ENCODE measurements around the gene GRM5. TPM values are rescaled to one million over a fixed set of nuclear protein-coding genes. Genes with fewer than 3 reads are reported as not detected.

GRM5 gene
- total and polyA plus RNA-seq, 2 donors (not counting 1 experiment from before 2014, with no cell fraction given) = not detected

- CTCF ChIA-PET = no interaction called here
Observed at GRCh38 chr11:88480223-88480622, 585.6 kb downstream of the GRM5 start.

GRCh38 chr11:88478136-88478815 lies 587.5 kb downstream of the GRM5 start:
- DNase-seq (no peak), ATAC-seq (ENCODE audit: low read depth) (no peak)
- Histone ChIP-seq H3K4me1 (ENCODE audit: control insufficient read depth in 2 of 2, insufficient read depth in 2 of 2, low read length in 2 of 2) (no peaks in the 10 kb centered on the region), H3K27ac (ENCODE audit: low read length in 2 of 2) (no peak overlapping the region), H3K9ac (ENCODE audit: low read length) (no peak overlapping the region), H2AFZ (ENCODE audit: insufficient read depth, low read depth, low read length, poor library complexity, severe bottlenecking) (no peak overlapping the region), H3K9me3 (ENCODE audit: control extremely low read depth in 1 of 3, control insufficient read depth in 2 of 3, insufficient read depth in 1 of 3, low read length in 2 of 3) (no peaks in the 10 kb centered on the region), H3K36me3 (replicated peaks in 1 of 2; ENCODE audit: control extremely low read depth in 1 of 2, control insufficient read depth in 1 of 2, extremely low read depth in 1 of 2, insufficient read depth in 2 of 2, low read length in 1 of 2) (no peaks in the 10 kb centered on the region), H3K27me3 (replicated peaks in 1 of 4; ENCODE audit: control extremely low read depth in 1 of 4, control insufficient read depth in 3 of 4, insufficient read depth in 4 of 4, low read length in 3 of 4) (no peaks in the 10 kb centered on the region), H3K4me3 (ENCODE audit: control extremely low read depth in 1 of 5, extremely low read depth in 1 of 5, insufficient read depth in 1 of 5, low read depth in 2 of 5, low read length in 4 of 5) (no peak overlapping the region), H3K4me2 (replicated peaks; ENCODE audit: low read depth, low read length, poor library complexity, severe bottlenecking) (no peak overlapping the region), H4K20me1 (ENCODE audit: control insufficient read depth, insufficient read depth, low read length, poor library complexity, severe bottlenecking) (no peaks in the 10 kb centered on the region), H3K79me2 (ENCODE audit: control insufficient read depth, insufficient read depth, low read length) (no peaks in the 10 kb centered on the region)
- ChIA-PET POLR2A (no interaction called here), CTCF (no interaction called here)
- H3K9me3 Mint-ChIP-seq (ENCODE audit: insufficient read depth) = no peaks in the 10 kb centered on the region
- no peak overlapping the region for H3K4me3 Mint-ChIP-seq
- intact Hi-C loops (cut with micrococcal nuclease) = no loop called here
- 83% methylated on average over 2 of the region's 4 CpGs for WGBS (ENCODE audit: insufficient coverage)
- H3K27me3 Mint-ChIP-seq = peaks cover 12% of the 10 kb centered on the region
- H3K4me1 Mint-ChIP-seq = no peaks in the 10 kb centered on the region
- H3K27ac Mint-ChIP-seq = no peak overlapping the region
- TF ChIP-seq CTCF (IDR thresholded peaks at IDR 0.05) = no peak
- no peak for TF ChIP-seq EZH2 (IDR thresholded peaks at IDR 0.05; ENCODE audit: borderline replicate concordance, insufficient read depth, low read depth, low read length, poor library complexity, severe bottlenecking)

More at GRCh38 chr11:88480223-88480622, 585.6 kb downstream of the GRM5 start:
- intact Hi-C loops (cut with micrococcal nuclease) = no loop called here
- POLR2A ChIA-PET = no interaction called here
- H3K27ac Mint-ChIP-seq = no peak overlapping the region
- no peaks in the 10 kb centered on the region for H3K4me1 ChIP-seq (ENCODE audit: control insufficient read depth in 2 of 2, insufficient read depth in 2 of 2, low read length in 2 of 2)
- H3K27me3 Mint-ChIP-seq = peaks cover 11% of the 10 kb centered on the region
- no peaks in the 10 kb centered on the region for H4K20me1 ChIP-seq (ENCODE audit: control insufficient read depth, insufficient read depth, low read length, poor library complexity, severe bottlenecking)
- H3K9ac ChIP-seq (ENCODE audit: low read length) = no peak overlapping the region
- H3K36me3 ChIP-seq (replicated peaks in 1 of 2; ENCODE audit: control extremely low read depth in 1 of 2, control insufficient read depth in 1 of 2, extremely low read depth in 1 of 2, insufficient read depth in 2 of 2, low read length in 1 of 2) = no peaks in the 10 kb centered on the region
- H3K27ac ChIP-seq (ENCODE audit: low read length in 2 of 2) = no peak overlapping the region
- H3K9me3 Mint-ChIP-seq (ENCODE audit: insufficient read depth) = no peaks in the 10 kb centered on the region
- H3K79me2 ChIP-seq (ENCODE audit: control insufficient read depth, insufficient read depth, low read length) = no peaks in the 10 kb centered on the region
- no peak for DNase-seq
- no peaks in the 10 kb centered on the region for H3K27me3 ChIP-seq (replicated peaks in 1 of 4; ENCODE audit: control extremely low read depth in 1 of 4, control insufficient read depth in 3 of 4, insufficient read depth in 4 of 4, low read length in 3 of 4)
- no peak overlapping the region for H3K4me3 ChIP-seq (ENCODE audit: control extremely low read depth in 1 of 5, extremely low read depth in 1 of 5, insufficient read depth in 1 of 5, low read depth in 2 of 5, low read length in 4 of 5)
- no peak overlapping the region for H2AFZ ChIP-seq (ENCODE audit: insufficient read depth, low read depth, low read length, poor library complexity, severe bottlenecking)
- no peaks in the 10 kb centered on the region for H3K4me1 Mint-ChIP-seq
- no peaks in the 10 kb centered on the region for H3K9me3 ChIP-seq (ENCODE audit: control extremely low read depth in 1 of 3, control insufficient read depth in 2 of 3, insufficient read depth in 1 of 3, low read length in 2 of 3)
- TF ChIP-seq EZH2 (IDR thresholded peaks at IDR 0.05; ENCODE audit: borderline replicate concordance, insufficient read depth, low read depth, low read length, poor library complexity, severe bottlenecking) (no peak), CTCF (IDR thresholded peaks at IDR 0.05) (no peak)
- H3K4me2 ChIP-seq (replicated peaks; ENCODE audit: low read depth, low read length, poor library complexity, severe bottlenecking) = no peak overlapping the region
- ATAC-seq (ENCODE audit: low read depth) = no peak
- WGBS (ENCODE audit: insufficient coverage) = no CpG with 5 or more reads among the region's 1 CpG
- no peak overlapping the region for H3K4me3 Mint-ChIP-seq
